Effector memory CD8-positive, alpha-beta T cell (primary cell): Measurements from ENCODE around the gene CACNA2D3.

Source experiments
- ATAC-seq: fragments of 150-1000 bp; cut with Tn5 transposase; replicated peaks from 2 replicates; pipeline ENCODE4 v1.10.0; 2021; ENCODE audit warnings: mild to moderate bottlenecking, moderate library complexity
- DNase-seq, 3 experiments: peaks; one replicate each; pipeline ENCODE4 v3.0.0; 2021
- H3K27ac Mint-ChIP-seq, 2 donors: one replicate each; pipeline ENCODE4 v1.8.0; 2022; ENCODE audit warnings: mild to moderate bottlenecking in 2 of 2, mixed read lengths in 2 of 2, moderate library complexity in 2 of 2
- H3K27me3 Mint-ChIP-seq, 2 donors: one replicate each; pipeline ENCODE4 v1.8.0; 2022; ENCODE audit warnings: mixed read lengths in 2 of 2
- H3K36me3 Mint-ChIP-seq: one replicate; pipeline ENCODE4 v1.8.0; 2022; ENCODE audit warnings: mild to moderate bottlenecking, moderate library complexity, mixed read lengths; ENCODE audit not compliant: insufficient read depth
- H3K4me1 Mint-ChIP-seq, 2 donors: one replicate each; pipeline ENCODE4 v1.8.0; 2022; ENCODE audit warnings: low read depth in 2 of 2, mixed read lengths in 2 of 2
- H3K4me3 Mint-ChIP-seq, 2 donors: one replicate each; pipeline ENCODE4 v1.8.0; 2022; ENCODE audit warnings: mild to moderate bottlenecking in 2 of 2, mixed read lengths in 2 of 2, moderate library complexity in 2 of 2
- H3K9me3 Mint-ChIP-seq, 2 donors: one replicate each; pipeline ENCODE4 v1.8.0; 2022; ENCODE audit warnings: mixed read lengths in 2 of 2

CACNA2D3 gene

DNA sequence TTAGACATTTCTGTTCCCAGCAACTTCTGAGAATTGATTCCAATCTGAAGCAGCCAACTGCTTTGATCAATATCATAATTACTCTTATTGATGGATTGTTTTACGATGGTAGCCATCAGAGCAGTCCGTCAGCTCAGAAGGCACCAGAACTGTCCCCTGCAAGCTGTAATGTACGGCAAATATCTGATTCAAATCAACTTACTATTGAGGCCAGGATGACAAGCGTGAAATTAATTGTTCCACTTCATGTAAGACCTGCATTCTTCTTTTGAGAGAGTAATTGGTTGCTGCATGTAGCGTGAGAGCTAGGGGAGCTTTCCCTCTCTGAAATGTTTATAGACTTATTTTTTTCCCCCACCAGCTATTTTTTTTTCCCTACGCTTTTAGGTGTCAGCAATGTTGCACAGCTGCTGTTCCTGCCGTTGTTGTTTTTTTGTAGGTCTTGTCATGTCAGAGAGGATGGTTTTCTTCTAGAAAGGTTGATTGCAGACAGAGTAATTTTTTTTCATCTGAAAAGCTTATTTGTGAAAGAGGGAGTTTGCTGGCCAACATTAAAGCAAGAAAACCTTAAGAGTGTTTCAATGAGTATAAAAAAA is 134.9 kb downstream of the CACNA2D3 start:
- no peak for DNase-seq
- ATAC-seq = no peak
- Mint-ChIP-seq H3K36me3 (no peaks in the 10 kb centered on the region), H3K27me3 (peaks cover 5 to 14% of the 10 kb centered on the region in 2 donors), H3K4me1 (no peaks in the 10 kb centered on the region), H3K27ac (no peak overlapping the region), H3K9me3 (peaks cover 0 to 2% of the 10 kb centered on the region in 2 donors), H3K4me3 (no peak overlapping the region)

DNA sequence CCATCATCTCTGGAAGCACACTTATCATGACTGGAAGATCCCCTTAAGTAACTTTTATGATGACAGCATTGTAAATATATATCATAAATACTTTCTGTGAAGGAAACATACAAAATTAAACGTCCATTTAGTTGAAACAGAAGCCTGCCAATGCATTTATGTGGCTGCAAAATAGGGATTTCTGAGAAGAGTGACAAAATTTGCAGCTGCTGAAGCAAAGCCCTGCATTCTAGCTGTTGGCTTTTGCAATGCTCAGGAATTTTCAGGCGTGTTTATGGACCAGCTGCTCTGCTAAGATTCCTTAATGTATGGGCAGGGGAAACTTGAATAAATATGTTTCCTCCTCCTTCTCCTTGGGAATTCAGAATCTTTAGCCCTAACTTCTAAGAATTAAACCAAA is 137.3 kb downstream of the CACNA2D3 start:
- H3K4me1 Mint-ChIP-seq = no peaks in the 10 kb centered on the region
- H3K27me3 Mint-ChIP-seq = peaks cover 6 to 14% of the 10 kb centered on the region in 2 donors
- no peak for ATAC-seq
- no peak for DNase-seq
- H3K27ac Mint-ChIP-seq = no peak overlapping the region
- no peak overlapping the region for H3K4me3 Mint-ChIP-seq
- no peaks in the 10 kb centered on the region for H3K36me3 Mint-ChIP-seq
- peaks cover 0 to 4% of the 10 kb centered on the region in 2 donors for H3K9me3 Mint-ChIP-seq

DNA sequence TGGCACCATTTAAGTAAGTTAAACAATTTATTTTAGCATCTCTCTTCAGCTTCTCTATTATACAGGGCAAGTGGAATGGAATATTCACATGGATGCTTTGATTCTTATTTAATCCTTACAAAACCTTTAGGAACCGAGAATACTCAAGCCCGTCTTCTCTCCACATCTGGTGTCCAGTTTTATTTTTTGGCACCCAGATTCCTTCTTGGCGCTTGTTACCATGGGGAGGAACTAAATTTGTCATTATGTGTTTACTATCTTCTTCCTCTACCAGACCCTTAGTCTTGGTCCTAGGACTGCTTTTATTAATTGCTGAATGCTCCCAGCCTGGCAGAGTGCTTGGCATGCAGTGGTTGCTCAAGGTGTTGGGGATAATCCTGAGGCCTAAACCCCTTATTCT is 138.8 kb downstream of the CACNA2D3 start:
- Mint-ChIP-seq H3K9me3 (peaks cover 0 to 4% of the 10 kb centered on the region in 2 donors), H3K4me3 (no peak overlapping the region), H3K27ac (no peak overlapping the region), H3K36me3 (no peaks in the 10 kb centered on the region), H3K4me1 (no peaks in the 10 kb centered on the region), H3K27me3 (peaks cover 6 to 14% of the 10 kb centered on the region in 2 donors)
- ATAC-seq (no peak), DNase-seq (no peak)

DNA sequence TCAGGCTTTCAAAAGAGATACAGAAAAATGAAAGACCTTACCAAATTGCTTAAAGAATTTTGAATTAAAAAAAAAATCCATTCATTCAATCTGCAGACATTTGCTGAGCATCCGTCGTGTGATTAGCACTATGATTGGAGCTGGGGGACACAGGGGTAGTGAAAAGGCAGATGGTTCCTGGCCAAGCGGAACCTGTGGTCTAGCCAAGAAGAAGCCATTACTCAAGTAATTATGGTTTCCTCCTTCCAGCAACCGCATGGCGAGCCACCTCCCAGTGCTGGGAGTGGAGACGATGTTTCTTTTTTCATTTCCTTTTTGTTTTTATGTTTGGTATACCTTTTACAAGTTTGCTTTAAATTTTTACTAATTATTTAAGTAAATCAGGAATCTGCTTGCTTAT is 140.2 kb downstream of the CACNA2D3 start:
- ATAC-seq = no peak
- H3K4me3 Mint-ChIP-seq = no peak overlapping the region
- H3K36me3 Mint-ChIP-seq = no peaks in the 10 kb centered on the region
- H3K27me3 Mint-ChIP-seq = peaks cover 6 to 11% of the 10 kb centered on the region in 2 donors
- DNase-seq = no peak
- peaks cover 0 to 4% of the 10 kb centered on the region in 2 donors for H3K9me3 Mint-ChIP-seq
- no peak overlapping the region for H3K27ac Mint-ChIP-seq
- no peaks in the 10 kb centered on the region for H3K4me1 Mint-ChIP-seq

DNA sequence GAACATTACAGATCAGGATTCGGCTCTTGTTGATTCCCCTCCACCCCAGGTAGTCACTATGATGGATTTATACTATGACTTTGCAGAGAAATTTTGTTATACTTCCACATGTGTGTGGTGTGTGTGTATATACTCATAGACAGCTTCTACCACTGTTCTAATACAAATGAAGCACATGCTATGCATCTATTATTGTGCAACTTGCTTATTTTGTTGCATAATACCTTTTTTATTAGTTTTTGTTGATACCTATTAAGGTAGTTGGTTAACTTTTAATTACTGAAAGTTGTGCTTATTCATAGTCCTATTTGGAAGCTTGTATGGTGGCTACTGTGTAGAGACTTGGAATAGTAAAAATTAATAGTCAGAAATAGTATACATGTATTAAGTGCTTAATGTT is 140.6 kb downstream of the CACNA2D3 start:
- DNase-seq = no peak
- peaks cover 6 to 7% of the 10 kb centered on the region in 2 donors for H3K27me3 Mint-ChIP-seq
- H3K4me1 Mint-ChIP-seq = no peaks in the 10 kb centered on the region
- ATAC-seq = no peak
- no peak overlapping the region for H3K27ac Mint-ChIP-seq
- peaks cover 0 to 4% of the 10 kb centered on the region in 2 donors for H3K9me3 Mint-ChIP-seq
- H3K36me3 Mint-ChIP-seq = no peaks in the 10 kb centered on the region
- no peak overlapping the region for H3K4me3 Mint-ChIP-seq

DNA sequence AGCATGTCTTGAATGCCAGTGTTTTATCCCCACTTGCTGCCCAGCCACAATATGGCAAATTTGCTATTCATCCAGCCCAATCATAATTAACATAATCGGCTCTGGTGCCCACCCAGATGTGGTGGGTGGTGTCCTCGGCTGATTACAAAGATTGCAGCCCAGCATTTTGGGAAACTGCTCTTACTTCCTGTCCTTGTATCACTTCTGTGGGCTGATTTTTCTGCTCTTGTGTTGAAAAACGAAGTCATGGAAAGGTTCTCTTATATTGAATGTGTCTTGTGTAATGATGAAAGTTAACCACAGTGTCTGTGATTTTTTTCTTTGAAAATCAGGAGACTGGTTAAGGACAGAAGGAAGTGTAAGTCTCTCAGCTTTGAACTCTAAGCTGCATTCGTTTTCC is 141.7 kb downstream of the CACNA2D3 start:
- peaks cover 6 to 12% of the 10 kb centered on the region in 2 donors for H3K27me3 Mint-ChIP-seq
- no peak overlapping the region for H3K4me3 Mint-ChIP-seq
- ATAC-seq (no peak), DNase-seq (no peak)
- no peaks in the 10 kb centered on the region for H3K36me3 Mint-ChIP-seq
- H3K9me3 Mint-ChIP-seq = peaks cover 3 to 4% of the 10 kb centered on the region in 2 donors
- H3K4me1 Mint-ChIP-seq = no peaks in the 10 kb centered on the region
- no peak overlapping the region for H3K27ac Mint-ChIP-seq

DNA sequence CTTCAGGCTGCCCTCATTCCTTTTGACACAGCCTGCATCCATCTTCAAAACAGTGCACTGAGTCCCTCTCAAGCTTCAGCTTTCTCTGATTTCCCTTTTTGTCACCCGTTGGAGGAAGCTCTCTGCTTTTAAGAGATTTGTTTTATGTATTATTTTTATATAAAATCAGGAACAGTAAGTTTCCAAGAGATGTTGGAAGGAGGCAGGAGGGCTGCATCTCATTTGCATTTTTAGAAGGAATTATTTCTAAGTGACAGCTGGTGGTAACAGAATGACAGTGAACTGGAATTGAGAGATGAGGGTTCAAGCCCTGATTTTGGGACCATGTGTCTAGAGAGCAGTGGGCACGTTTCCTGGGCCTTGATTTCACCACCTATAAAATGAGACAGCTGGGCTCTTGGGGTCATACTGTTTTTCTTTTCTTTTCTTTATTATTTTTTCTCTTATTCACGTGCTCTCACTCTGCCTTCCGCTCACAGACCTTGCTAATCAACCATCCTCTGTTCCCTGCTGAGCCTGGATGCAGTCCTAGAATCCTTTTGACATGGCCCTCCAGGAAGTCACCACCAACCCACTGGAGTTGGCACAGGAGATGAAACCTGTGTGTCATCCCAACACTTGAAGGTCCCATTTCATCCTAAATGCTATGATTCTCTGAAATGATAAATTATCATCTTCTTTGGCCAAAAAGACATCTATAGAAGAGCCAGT is 148.6 kb downstream of the CACNA2D3 start:
- no peak overlapping the region for H3K27ac Mint-ChIP-seq
- no peaks in the 10 kb centered on the region for H3K4me1 Mint-ChIP-seq
- peaks cover 0 to 10% of the 10 kb centered on the region in 2 donors for H3K9me3 Mint-ChIP-seq
- ATAC-seq (no peak), DNase-seq (no peak)
- H3K27me3 Mint-ChIP-seq = peaks cover 0 to 14% of the 10 kb centered on the region in 2 donors
- H3K4me3 Mint-ChIP-seq = no peak overlapping the region
- H3K36me3 Mint-ChIP-seq = no peaks in the 10 kb centered on the region

DNA sequence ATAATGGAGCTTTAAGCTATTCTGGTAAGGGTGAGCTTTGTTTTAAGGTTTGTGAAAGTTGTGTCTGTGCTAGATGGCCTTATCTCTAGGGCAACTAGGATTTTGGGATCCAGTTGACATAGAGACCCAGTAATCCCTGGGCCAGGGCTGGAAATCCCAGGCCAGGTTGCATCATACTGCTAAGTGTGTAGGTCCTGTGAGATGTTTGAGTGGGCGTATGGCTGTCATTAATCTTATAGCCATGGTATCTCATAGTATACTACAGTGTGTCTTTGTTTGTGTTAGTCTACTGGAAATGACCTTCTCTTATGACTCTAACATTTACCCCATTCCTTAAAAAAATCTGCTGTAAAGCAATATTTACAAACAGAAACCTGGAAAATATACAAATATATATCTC is 151.4 kb downstream of the CACNA2D3 start:
- Mint-ChIP-seq H3K27ac (no peak overlapping the region), H3K4me1 (no peaks in the 10 kb centered on the region), H3K9me3 (peaks cover 0 to 17% of the 10 kb centered on the region in 2 donors), H3K27me3 (peaks cover 0 to 16% of the 10 kb centered on the region in 2 donors), H3K4me3 (no peak overlapping the region), H3K36me3 (no peaks in the 10 kb centered on the region)
- no peak for DNase-seq
- ATAC-seq = no peak

DNA sequence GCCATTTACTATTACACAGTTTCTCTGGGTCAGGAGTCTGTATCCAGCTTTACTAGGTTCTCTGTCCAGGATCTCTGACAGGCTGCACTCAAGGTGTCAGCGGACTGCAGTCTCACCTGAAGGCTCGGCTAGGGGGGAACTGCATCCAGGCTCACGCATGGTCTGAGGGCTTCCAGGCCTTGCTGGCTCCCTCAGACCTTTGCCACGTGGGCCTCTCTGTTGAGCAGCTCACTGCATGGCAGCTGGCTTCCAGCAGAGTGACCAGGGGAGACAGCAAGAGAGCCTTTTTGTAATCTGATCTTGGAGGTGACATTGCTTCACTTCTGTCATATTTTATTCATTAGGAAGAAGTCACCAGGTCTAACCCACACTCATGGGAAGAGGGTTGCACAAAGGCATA is 152.3 kb downstream of the CACNA2D3 start:
- DNase-seq (no peak), ATAC-seq (no peak)
- no peaks in the 10 kb centered on the region for H3K4me1 Mint-ChIP-seq
- peaks cover 0 to 8% of the 10 kb centered on the region in 2 donors for H3K27me3 Mint-ChIP-seq
- H3K36me3 Mint-ChIP-seq = no peaks in the 10 kb centered on the region
- H3K9me3 Mint-ChIP-seq = peaks cover 0 to 9% of the 10 kb centered on the region in 2 donors
- no peak overlapping the region for H3K4me3 Mint-ChIP-seq
- no peak overlapping the region for H3K27ac Mint-ChIP-seq

DNA sequence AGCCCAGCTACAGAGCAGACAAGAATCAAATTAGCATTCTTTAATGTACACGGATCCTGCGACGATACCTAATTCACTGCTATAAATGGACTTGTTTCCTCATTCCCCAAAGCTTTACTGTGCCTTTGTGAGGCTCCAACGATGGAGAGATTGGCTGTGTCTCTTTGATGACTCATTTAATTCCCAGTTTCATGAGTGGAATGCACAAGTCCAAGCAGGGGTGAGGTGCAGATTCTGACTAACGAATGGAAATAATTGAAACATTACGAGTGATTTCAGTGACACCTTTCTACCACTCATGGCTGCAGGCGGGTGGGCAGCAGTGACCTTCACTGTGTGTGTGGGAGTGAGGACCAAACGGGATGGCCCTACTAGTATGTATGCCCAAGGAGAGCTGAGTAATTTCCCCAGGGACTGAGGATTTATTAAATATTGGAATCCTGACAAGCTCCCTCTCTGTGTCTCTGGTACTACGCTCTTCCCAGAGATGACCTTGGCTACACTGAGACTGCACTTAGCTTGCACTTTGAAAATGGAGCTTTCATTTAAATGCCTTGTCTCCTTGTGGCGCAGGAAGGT is 156.7 kb downstream of the CACNA2D3 start:
- no peaks in the 10 kb centered on the region for H3K36me3 Mint-ChIP-seq
- no peak for ATAC-seq
- H3K27me3 Mint-ChIP-seq = peaks cover 8 to 21% of the 10 kb centered on the region in 2 donors
- peaks cover 0 to 16% of the 10 kb centered on the region in 2 donors for H3K9me3 Mint-ChIP-seq
- H3K4me1 Mint-ChIP-seq = no peaks in the 10 kb centered on the region
- no peak overlapping the region for H3K27ac Mint-ChIP-seq
- DNase-seq = no peak
- no peak overlapping the region for H3K4me3 Mint-ChIP-seq

DNA sequence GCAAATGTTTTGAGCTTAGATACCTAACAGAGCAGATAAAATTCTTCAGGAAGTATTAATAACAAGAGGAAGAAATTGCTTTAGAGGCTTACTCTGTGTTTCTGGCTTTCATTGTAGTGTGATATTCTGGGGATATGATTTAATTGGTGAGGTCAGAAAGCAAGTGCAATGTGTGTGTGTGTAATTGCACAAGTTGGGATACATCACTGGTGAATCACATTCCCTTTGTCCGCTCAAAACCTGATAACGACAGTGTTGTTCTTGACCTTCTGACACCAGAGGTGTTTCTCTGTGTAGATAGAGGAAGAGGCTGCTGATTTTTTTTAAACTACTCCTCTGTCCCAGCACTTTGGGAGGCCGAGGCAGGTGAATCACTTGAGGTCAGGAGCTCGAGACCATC is 161.1 kb downstream of the CACNA2D3 start:
- no peak for ATAC-seq
- Mint-ChIP-seq H3K4me1 (no peaks in the 10 kb centered on the region), H3K4me3 (no peak overlapping the region), H3K27me3 (peaks cover 8 to 15% of the 10 kb centered on the region in 2 donors), H3K27ac (no peak overlapping the region), H3K36me3 (no peaks in the 10 kb centered on the region), H3K9me3 (peaks cover 0 to 9% of the 10 kb centered on the region in 2 donors)
- DNase-seq = no peak

DNA sequence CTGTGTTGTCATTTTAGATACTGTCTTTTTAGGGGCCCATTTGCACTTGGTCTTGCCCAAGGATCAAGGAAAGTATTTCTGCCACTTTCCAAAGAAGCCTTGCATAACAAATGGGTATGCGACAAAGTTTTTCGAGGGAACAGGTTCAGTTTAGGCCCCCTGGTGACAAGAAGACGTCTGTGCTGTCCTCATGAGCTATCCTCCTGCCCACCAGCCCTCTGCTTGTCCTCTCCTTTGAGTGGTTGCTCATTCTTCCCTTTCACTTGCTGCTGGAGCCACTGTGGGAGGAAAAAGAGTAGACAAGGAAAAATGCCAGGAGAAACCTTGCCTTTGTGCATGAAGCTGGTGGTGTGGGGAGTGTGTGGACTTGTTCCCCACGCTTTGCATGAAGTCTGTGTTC is 171.9 kb downstream of the CACNA2D3 start:
- H3K9me3 Mint-ChIP-seq = peaks cover 3 to 7% of the 10 kb centered on the region in 2 donors
- no peak for ATAC-seq
- no peak overlapping the region for H3K4me3 Mint-ChIP-seq
- no peaks in the 10 kb centered on the region for H3K4me1 Mint-ChIP-seq
- no peak for DNase-seq
- no peaks in the 10 kb centered on the region for H3K36me3 Mint-ChIP-seq
- no peak overlapping the region for H3K27ac Mint-ChIP-seq
- no peaks in the 10 kb centered on the region for H3K27me3 Mint-ChIP-seq

DNA sequence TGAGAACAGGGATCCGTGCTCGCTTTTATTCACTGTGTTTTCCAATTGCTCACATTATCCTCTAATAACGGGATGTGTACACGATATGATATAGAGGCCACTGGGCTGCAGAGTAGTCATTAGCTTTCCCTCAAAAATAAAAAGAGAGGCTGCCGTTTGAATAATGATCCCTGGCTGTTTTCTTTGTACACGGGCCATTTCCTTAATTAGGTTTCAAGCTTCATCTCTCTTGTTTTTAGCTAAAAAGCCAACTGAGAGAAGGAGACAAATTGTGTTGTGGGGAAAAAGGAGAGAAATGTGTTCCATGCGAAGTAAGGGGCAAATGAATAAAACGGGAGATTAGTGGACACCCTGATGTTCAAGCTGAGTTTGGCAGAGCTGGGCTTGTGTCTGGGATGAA is 174.2 kb downstream of the CACNA2D3 start:
- Mint-ChIP-seq H3K27ac (no peak overlapping the region), H3K27me3 (no peaks in the 10 kb centered on the region), H3K9me3 (peaks cover 4 to 7% of the 10 kb centered on the region in 2 donors), H3K4me1 (no peaks in the 10 kb centered on the region), H3K4me3 (no peak overlapping the region), H3K36me3 (no peaks in the 10 kb centered on the region)
- ATAC-seq (no peak), DNase-seq (no peak)
